ENCODE results near the gene EXOC8.

DNA sequence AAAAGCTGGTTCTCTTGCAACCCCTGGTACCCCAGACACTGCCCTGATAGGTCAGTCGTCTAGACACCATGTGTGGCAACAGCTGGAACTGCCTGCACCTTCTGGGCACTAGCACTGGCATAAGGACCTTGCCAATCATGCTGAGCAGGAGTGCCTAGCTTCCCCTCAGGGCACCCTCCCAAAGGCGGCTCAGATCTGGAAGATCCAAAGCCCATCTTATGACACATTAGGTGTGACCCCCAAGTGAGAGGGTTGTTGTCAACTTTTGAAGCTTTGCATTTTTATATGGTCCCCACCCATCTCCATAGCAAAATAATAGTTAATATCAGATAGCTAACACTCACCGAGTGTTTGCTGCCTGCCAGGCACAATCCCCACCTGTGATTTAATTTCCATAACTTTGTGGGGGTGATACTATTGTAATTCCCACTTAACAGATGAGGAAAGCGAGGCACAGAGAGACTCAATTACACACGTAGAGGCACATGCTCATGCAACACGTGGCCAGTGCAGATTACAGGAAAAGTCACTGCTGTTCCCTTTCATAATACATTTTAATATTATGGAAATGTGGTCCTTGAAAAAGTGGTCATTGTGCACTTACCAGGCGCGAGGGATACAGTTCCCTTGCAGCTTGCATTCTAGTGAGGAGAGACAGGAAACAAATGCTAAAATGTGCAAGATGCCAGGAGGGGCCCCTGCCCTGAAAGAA, 25.8 kb downstream of the EXOC8 start:
- TF ChIP-seq CEBPB (IDR thresholded peaks at IDR 0.05) = no peak
- TF ChIP-seq CREB1 (IDR thresholded peaks at IDR 0.05; ENCODE audit: low read depth) = no peak
- TF ChIP-seq REST (IDR thresholded peaks at IDR 0.05; ENCODE audit: low read depth) = no peak
- TF ChIP-seq TAF1 (IDR thresholded peaks at IDR 0.05; ENCODE audit: low read depth) = no peak
- TF ChIP-seq RAD21 (IDR thresholded peaks at IDR 0.05; ENCODE audit: low read depth) = no peak
- TF ChIP-seq ZBTB7A (IDR thresholded peaks at IDR 0.05; ENCODE audit: low read depth) = no peak
- no peak for TF ChIP-seq EGR1 (IDR thresholded peaks at IDR 0.05)
- TF ChIP-seq, protein P1, sequence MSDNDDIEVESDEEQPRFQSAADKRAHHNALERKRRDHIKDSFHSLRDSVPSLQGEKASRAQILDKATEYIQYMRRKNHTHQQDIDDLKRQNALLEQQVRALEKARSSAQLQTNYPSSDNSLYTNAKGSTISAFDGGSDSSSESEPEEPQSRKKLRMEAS (IDR thresholded peaks at IDR 0.05) = no peak
- TF ChIP-seq USF1 (IDR thresholded peaks at IDR 0.05) = no peak
- no peak for TF ChIP-seq YY1 (IDR thresholded peaks at IDR 0.05; ENCODE audit: low read depth)
- TF ChIP-seq EP300 (IDR thresholded peaks at IDR 0.05; ENCODE audit: borderline replicate concordance) = no peak

Measured in Ishikawa (cell line).